ENCODE measurements around the gene MCUB.
"Not testable (repeated sequence)": the region's sequence is repeated elsewhere in the genome, so short reads cannot be mapped to it uniquely, and the experiment has no call there.

Gene MCUB

GRCh38 chr4:109631532-109632108 lies 71.6 kb downstream of the MCUB start:
- no peak for DNase-seq (ENCODE audit: low read depth)

GRCh38 chr4:109640644-109641043 lies 80.6 kb downstream of the MCUB start:
- no peak for DNase-seq (ENCODE audit: low read depth)

GRCh38 chr4:109645874-109646710 lies 86.0 kb downstream of the MCUB start:
- no peak for DNase-seq (ENCODE audit: low read depth)

- no peak for DNase-seq (ENCODE audit: low read depth)
Measured at GRCh38 chr4:109648266-109648996, 88.4 kb downstream of the MCUB start.

- no peak for DNase-seq (ENCODE audit: low read depth)
Measured at GRCh38 chr4:109648997-109649575, 89.0 kb downstream of the MCUB start.

GRCh38 chr4:109649872-109650271 lies 89.8 kb downstream of the MCUB start:
- DNase-seq (ENCODE audit: low read depth): no peak

- no peak for DNase-seq (ENCODE audit: low read depth)
Measured at GRCh38 chr4:109655396-109655795, 95.3 kb downstream of the MCUB start.

- no peak for DNase-seq (ENCODE audit: low read depth)
Measured at GRCh38 chr4:109657854-109658418, 97.9 kb downstream of the MCUB start.

GRCh38 chr4:109658871-109659410 lies 98.9 kb downstream of the MCUB start:
- DNase-seq (ENCODE audit: low read depth): no peak

- DNase-seq (ENCODE audit: low read depth): no peak
Measured at GRCh38 chr4:109662116-109662515, 102.1 kb downstream of the MCUB start.

- no peak for DNase-seq (ENCODE audit: low read depth)
Measured at GRCh38 chr4:109662771-109663170, 102.7 kb downstream of the MCUB start.

- no peak for DNase-seq (ENCODE audit: low read depth)
Measured at GRCh38 chr4:109665783-109666485, 105.9 kb downstream of the MCUB start.

GRCh38 chr4:109671350-109671749 lies 111.3 kb downstream of the MCUB start:
- DNase-seq (ENCODE audit: low read depth): no peak

GRCh38 chr4:109672169-109672930 lies 112.3 kb downstream of the MCUB start:
- DNase-seq (ENCODE audit: low read depth): no peak

- no peak for DNase-seq (ENCODE audit: low read depth)
Measured at GRCh38 chr4:109673303-109673702, 113.3 kb downstream of the MCUB start.

GRCh38 chr4:109675181-109675580 lies 115.1 kb downstream of the MCUB start:
- DNase-seq (ENCODE audit: low read depth): no peak

- DNase-seq (ENCODE audit: low read depth): no peak
Measured at GRCh38 chr4:109675843-109676242, 115.8 kb downstream of the MCUB start.

GRCh38 chr4:109676886-109677285 lies 116.8 kb downstream of the MCUB start:
- no peak for DNase-seq (ENCODE audit: low read depth)

GRCh38 chr4:109678472-109678871 lies 118.4 kb downstream of the MCUB start:
- not testable (repeated sequence) for DNase-seq (ENCODE audit: low read depth)

- DNase-seq (ENCODE audit: low read depth): not testable (repeated sequence)
Measured at GRCh38 chr4:109678925-109679324, 118.9 kb downstream of the MCUB start.

GRCh38 chr4:109682875-109683274 lies 122.8 kb downstream of the MCUB start:
- DNase-seq (ENCODE audit: low read depth): no peak

All from stimulated activated CD8-positive, alpha-beta memory T cell treated with anti-CD3 and anti-CD28 coated beads, Interleukin-12 subunit alpha, Interleukin-12 subunit beta, amount 100 ng/mL, for 4 hours (primary cell).